Activated CD8-positive, alpha-beta memory T cell treated with anti-CD3 and anti-CD28 coated beads for 1 hour (primary cell): Measurements from ENCODE around the gene PHF14.
"Not testable (repeated sequence)": the region's sequence is repeated elsewhere in the genome, so short reads cannot be mapped to it uniquely, and the experiment has no call there.

ENCODE experiments used
- DNase-seq, 2 donors: peaks; one replicate each; pipeline ENCODE4 v3.0.0-alpha.2; 2020; ENCODE audit warnings: low read depth in 1 of 2; ENCODE audit errors: extremely low read depth in 1 of 2

PHF14 gene

DNA sequence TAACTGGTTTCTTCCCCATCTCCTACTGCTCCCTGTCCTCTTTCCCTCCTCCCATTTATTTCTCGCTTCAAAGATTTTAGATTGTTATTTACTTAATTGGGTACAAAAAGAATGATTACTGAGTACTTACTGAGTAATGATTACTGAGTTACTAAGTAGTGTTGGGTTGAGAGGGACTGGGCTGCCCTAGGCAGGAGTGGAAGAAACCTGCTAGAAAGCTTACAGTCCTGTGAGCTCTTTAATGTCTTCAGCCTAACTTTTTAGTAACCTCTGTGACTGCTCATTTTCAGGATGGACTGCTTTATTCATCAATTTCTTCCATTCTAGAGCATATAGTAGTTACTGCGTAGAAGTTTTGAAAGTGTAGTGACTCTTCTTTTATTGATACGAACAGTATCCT lies 7.6 kb downstream of the PHF14 start:
- DNase-seq: no peak

DNA sequence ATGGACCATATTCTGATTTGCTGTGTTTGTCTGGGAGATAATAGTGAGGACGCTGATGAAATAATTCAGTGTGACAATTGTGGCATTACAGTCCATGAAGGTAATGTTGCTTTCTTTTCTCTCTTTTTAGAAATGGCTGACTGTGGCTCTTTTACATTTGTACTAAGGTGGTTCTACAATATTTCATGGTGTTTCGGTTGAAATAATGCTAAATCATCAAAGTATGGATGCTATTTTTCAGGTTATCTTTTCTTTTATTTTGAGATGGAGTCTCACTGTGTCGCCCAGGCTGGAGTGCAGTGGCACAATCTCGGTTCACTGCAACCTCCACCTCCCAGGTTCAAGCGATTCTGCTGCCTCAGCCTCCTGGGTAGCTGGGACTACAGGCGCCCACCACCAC lies 17.1 kb downstream of the PHF14 start:
- not testable (repeated sequence) for DNase-seq

DNA sequence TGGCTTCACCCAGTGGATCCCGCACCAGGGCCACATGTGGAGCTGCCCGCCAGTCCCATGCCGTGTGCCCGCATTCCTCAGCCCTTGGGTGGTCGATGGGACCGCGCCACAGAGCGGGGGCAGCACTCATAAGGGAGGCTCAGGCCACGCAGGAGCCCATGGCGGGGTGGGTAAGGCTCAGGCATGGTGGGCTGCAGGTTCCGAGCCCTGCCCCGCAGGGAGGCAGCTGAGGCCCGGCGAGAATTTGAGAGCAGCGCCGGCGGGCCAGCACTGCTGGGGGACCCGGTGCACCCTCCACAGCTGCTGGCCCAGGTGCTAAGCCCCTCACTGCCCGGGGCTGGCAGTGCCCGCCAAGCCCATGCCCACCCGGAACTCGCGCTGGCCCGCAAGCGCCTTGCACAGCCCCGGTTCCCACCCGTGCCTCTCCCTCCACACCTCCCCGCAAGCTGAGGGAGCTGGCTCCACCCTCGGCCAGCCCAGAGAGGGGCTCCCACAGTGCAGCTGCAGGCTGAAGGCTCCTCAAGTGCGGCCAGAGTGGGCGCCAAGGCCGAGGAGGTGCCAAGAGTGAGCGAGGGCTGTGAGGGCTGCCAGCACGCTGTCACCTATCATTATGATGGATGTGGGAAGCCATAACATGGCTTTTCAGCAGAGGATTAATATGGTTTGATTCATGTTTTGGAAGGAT lies 22.0 kb downstream of the PHF14 start:
- not testable (repeated sequence) for DNase-seq

DNA sequence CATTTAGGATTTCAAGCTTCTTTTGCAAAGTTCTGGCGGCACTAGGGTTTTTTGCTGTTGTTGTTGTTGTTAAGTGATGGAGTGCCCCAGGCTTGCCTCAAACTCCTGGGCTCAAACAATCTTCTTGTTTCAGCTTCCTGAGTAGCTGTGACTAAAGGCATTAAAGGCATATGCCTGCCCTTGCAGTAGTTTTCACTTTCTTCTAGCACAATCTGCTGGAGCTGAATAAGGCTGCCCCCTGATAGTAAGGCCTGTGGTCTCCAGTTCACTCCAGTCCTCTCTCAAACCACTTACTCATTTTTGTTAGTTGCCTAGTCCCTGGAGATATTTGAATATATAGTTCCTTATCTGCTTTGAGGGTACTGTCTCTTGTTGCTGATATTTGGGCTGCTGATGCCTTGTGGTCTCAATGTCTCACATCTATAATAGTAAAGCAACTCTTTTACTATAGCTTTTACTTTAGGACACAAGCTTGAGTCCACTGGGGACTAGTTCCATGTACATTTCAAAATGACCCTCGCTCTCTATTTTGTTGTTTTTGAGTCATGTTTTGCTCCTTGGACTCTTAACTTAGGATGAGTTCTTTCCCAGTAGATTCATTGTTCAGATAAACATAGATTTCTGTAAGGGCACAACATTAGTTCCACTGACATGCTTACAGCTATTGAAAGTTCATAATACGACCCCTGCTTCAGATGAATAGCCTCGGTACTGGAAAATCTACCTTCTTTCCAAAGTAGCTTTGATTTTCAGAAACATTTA lies 25.5 kb downstream of the PHF14 start:
- DNase-seq: no peak

DNA sequence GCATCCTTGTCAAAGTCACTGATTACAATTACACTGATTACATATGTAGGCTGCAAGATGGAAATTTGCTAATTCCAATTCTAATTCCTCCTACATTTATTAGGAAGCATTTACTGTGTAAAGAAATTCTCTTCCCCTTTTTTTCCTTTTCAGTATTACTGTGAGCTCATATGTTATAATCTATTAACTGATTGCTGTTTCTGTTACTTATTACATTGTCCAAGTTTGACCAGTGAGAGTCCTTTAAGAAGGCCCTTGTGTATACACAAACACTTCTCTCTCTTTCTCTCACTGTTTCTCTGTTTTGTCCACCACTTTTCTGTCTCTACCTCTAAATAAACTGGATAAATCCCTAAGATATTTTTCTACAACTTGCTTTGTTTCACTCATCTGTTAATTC lies 31.5 kb downstream of the PHF14 start:
- DNase-seq: no peak

DNA sequence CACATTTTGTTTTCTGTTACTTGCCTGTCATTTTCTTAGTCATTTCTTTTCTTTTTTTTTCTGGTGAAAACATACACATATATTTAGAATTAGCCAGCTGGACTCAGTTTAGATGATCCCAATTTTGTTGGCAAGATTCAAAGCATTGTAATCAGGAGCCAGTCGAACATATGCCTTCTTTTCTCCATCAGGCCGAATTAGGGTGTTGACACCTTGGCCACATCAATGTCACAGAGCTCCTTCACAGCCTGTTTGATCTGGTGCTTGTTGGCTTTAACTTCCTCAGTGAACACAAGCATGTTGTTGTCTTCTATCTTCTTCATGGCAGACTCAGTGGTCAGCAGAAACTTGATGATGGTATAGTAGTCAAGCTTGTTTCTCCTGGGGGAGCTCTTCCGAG lies 32.6 kb downstream of the PHF14 start:
- no peak for DNase-seq

DNA sequence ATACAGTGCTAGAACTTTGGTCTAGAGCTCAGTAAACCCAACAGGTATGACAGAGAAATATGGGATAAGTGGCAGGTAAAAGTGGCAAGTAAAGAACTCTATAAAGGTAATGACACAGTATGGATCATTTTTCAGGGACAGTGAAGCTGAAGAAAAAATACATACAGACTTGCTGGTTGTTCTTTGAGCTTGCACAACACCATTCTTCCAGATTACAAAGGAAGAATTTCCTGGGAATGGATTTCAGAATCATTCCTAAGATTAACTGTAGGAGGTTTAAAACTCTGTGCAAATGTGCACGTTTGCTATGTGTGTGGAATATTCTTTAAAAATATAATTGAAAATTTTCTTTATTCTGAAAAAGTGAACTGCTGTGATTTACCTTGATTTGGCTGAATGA lies 36.0 kb downstream of the PHF14 start:
- DNase-seq: no peak

DNA sequence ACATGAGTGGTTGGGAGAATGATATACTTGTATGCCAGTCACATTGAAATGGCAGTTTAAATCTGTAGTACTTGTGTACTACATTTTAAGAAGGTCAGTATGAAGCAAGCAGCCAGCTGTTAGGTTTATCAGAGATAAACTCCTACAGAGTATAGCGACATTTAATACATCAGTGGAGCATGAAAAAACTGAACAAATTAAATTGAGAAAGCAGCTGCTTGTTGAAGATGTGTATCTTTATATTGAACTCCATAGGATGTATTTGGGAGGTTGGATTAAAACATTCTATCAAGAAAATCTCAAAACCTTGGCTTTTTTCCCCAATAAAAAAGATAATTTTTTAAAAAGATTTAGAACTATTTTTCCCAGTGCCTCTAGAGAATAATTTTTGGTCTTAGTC lies 47.8 kb downstream of the PHF14 start:
- no peak for DNase-seq

DNA sequence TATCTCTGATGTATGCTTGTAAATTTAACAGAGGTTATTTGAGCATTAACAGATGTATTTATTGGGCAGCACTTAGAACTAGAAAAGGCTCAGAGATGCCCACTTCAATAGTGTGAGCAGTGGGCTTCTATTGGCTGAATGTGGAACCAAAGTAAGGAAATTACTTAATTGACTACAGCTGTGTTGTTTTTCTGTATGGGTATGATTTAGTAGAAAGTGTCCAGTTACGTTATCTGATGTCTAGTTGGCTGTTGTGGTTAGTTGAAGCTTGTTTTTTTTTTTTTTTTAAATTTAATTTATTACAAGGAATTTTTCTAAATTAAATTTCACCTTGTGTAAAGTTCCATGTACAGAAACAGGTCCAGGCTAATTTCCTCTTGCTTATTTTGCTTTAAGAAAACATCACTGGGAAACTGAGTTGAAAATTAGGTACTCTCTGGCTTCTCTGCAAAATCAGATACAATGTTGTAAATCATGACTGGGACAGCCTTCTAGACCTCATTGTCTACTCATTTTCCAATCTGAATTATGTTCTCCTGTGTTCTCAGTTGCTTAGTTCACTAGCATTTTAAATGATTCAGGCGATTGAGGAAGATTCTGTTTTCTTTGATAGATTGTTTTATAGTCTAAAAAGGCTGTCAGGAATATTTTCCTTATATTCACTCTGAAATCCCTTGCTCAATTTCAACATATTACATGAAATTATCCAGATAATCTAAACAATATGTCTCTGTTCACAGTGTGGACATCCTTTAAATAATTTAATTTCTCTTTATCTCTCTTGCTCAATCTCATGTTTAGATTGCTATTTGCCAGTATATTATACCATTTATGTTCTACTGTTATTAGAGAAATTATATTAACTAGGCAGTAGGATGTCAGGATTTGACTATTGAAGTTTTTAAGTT lies 53.0 kb downstream of the PHF14 start:
- no peak for DNase-seq

DNA sequence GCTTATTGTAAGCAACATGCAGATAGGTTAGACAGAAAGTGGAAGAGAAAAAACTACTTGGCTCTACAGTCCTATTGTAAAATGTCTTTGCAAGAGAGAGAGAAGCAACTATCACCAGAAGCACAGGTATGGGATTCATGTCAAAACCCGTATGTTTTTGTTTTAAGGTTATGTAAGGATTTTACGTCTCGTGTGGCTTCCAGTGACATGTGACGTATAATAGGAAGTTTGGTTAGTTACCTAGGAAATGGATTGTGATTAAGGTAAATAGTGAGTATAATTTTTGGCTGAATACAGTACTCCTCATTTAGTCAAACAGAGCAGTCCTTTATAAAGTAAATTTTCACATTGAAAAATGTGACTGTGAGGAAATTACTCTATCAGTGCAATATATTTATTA lies 62.0 kb downstream of the PHF14 start:
- DNase-seq: no peak

DNA sequence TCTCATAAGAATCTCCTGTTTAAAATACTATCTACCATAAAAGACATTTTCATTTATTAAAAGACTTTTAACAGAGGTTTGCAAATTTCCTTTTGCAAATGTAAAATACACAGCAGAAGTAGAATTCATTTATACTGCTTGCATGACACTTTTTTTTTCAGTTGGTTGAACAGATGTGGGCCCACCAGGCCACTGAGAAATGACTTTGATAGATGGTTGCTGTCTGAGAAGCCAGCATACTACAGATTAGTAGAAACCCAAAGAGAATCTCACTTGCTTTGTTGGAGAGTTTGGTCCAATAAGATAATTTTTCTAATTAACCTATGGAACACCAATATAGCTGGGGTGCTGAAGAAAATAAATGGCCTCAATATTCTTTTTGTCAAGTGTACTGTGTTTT lies 66.3 kb downstream of the PHF14 start:
- no peak for DNase-seq

DNA sequence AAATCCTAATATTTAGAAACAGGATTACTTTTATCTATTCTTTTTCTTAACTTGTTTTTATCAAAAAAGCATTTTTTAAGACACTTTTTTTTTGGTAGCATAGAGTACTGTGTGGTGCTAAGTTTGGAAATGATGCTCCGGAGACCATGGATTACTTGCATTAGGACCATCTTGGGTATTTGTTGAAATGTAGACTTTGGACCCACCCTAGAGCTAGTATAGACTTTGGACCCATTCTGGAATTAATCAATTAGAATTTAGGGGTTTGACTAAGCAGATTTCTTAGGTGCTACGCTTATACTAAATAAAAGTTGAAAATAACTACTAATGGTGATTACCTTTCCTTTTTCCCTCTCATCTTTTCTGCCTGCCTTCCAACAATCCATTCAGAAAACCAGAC lies 80.4 kb downstream of the PHF14 start:
- no peak for DNase-seq

DNA sequence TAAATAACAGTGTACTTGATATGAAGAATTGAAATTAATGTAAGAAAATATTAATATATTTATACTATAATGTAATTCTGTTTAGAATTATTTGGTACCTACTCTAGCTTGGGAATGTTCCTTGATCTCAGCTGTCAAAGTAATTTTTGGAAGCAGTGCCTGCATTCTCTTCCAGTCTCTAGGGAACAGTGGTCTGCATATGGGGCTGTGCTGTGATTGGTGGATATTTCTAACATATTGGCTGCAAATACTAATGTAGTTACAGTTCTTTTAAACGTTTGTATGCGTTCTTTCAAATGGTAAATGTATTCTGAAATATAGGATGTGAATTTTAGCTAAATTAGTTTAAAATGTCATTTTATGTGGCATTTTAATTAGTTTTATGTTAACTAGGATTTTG lies 87.2 kb downstream of the PHF14 start:
- DNase-seq: no peak

DNA sequence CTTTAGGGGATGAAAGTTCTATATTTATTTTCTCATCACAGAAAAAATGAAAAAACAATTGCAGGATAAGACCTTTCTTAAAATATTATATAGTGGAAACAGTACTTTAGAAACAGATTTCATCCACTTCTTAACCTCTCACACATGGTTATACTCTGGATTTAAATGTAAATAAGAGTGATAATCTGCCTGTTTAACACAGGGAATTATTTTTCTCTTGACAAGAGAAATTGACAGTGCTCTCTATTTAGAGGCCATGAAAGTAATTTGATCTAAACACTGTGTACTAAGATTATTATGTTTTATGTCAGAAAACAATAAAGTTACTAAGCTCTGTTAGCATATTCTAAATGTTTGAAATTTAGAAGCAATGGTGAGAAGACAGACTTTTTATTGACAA lies 88.4 kb downstream of the PHF14 start:
- DNase-seq: no peak

DNA sequence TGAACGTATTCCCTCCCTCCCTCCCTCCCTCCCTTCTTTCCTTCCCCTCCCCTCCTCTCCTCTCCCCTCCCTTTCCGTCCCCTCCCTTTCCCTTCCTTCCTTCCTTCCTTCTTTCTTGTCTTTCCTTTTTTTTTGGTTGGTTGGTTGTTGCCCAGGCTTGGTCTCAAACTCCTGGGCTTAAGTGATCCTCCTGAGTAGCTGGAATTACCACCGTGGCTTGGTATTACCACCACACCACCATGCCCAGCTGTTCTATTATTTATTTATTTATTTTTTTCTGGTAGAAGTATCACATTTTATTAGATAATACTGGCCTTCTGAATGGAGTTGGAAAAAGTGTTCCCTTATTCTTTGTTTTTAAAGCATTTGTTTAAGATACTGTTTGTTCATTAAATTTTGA lies 95.9 kb downstream of the PHF14 start:
- DNase-seq: no peak

DNA sequence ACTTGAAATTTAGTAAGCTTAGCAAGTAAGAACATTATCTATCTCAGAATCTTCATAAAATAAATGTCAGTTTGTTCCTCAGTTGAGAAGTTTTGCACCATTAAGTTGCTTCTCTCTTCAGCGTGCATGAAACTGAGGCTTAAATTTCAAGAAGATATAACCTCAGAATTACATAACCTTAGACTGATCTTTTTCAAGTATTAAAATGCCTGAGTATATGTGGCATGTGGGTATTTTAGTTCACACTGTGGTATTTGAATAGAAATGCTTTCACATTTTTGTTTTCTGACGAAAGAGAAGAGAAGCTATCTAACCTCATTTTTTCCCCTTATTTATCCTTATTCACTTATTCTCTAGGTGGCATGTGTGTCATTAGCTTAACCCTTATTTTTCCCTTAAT lies 104.1 kb downstream of the PHF14 start:
- DNase-seq: no peak

DNA sequence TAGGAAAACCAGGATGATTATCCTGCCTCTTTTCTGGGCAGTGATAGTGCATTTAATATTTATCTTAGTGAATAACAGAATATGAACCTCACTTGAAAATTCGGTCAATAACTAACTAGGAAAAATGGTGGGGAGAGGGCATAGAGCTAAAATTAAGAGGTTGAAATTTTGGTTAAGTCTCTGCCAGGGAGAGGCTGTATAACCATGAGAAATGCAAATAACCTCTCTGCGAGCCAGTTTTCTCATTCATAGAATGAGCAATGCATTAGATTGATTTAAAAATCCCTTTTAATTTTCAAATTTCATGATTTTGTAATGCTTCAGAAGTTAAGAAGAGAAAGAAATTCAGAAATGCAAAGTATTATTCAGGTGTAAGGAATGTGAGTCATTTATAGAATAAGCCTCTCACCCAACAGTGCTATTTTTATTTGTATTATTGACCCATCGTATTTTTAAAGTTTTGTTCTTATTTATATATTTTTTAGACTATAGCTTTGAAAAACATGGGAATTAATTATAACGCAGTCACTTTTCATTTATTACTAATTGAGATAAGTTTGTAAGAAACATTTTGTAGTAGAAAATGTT lies 104.7 kb downstream of the PHF14 start:
- no peak for DNase-seq

DNA sequence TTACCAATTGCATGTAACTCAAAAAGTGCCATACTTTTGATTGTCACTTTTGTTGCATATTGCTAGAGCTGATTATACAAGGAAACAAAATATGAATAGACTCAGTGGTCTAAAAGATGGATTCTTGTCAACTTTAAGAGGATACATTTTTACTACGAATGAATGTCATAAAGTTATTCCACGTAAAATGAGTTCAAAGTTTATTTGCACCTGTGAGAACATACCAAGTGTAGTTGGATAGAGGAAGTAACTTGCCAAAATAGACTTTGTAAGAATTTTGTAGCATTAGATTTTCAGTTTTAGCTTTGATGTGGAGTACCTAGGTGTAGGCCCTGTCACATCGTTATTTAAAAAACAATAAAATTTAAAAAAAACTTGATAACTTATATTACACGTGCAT lies 106.2 kb downstream of the PHF14 start:
- DNase-seq: no peak

DNA sequence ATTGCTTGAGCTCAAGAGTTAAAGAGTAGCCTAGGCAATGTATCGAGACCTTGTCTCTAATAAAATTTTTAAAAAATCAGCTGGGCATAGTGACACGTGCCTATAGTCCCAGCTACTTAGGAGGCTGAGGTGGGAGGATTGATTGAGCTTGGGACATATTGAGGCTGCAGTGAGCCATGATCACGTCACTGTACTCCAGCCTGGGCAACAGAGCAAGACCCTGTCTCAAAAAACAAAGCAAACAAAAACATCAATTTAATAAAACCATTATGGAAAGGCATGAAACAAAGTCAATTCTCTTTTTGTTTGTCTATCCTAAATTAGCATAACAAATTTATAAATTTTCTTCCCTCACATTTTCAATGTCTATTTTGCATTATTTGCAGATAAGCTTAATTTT lies 108.4 kb downstream of the PHF14 start:
- no peak for DNase-seq

DNA sequence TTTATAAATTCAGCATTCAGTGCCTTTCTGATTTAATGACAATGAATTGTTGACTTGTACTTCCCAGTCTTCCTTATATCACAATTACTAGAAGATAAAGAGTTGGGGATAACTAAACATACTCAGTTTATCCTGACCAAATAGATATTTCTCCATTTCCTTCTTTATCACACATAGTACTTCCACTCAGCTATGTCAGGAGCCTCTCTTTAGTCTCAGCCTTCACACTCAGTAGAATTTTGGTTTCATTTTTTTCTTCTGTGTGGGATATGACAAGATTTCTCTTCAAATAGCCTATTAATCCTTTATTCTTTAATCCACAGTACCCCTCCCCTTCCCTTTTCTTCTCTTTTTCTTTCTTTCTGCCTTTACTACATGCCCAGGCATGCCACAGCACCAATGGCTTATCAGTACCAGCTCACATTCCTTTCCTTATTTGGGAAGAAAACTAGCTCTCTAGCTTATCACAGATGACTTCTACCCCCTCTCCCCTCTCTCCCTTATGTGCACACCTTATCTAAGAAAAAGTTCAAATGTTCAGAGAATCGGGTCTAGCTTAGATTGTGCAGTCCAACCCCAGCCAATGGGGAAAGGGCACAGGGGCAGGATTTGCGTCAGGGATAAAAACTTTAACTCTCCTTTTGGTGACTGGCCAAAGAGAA lies 109.0 kb downstream of the PHF14 start:
- DNase-seq: no peak

DNA sequence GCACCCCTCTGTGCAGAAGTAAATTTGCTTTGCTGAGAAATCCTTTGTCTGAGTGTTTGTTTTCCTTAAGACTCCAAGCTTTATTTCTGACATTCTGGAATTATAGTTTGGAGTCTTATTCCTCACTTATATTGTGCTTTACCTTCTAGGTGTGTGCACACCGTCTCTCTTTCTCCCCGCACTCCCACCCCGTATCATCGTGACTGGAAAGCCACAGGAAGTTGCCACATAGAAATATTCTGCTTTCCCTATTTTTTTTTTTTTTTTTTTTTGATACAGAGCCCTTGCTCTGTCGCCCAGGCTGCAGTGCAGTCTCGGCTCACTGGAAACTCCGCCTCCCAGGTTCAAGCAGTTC lies 109.5 kb downstream of the PHF14 start:
- DNase-seq: no peak
